ENCODE measurements around the gene RSAD2.

The RSAD2 gene, protein sequence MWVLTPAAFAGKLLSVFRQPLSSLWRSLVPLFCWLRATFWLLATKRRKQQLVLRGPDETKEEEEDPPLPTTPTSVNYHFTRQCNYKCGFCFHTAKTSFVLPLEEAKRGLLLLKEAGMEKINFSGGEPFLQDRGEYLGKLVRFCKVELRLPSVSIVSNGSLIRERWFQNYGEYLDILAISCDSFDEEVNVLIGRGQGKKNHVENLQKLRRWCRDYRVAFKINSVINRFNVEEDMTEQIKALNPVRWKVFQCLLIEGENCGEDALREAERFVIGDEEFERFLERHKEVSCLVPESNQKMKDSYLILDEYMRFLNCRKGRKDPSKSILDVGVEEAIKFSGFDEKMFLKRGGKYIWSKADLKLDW

DNA sequence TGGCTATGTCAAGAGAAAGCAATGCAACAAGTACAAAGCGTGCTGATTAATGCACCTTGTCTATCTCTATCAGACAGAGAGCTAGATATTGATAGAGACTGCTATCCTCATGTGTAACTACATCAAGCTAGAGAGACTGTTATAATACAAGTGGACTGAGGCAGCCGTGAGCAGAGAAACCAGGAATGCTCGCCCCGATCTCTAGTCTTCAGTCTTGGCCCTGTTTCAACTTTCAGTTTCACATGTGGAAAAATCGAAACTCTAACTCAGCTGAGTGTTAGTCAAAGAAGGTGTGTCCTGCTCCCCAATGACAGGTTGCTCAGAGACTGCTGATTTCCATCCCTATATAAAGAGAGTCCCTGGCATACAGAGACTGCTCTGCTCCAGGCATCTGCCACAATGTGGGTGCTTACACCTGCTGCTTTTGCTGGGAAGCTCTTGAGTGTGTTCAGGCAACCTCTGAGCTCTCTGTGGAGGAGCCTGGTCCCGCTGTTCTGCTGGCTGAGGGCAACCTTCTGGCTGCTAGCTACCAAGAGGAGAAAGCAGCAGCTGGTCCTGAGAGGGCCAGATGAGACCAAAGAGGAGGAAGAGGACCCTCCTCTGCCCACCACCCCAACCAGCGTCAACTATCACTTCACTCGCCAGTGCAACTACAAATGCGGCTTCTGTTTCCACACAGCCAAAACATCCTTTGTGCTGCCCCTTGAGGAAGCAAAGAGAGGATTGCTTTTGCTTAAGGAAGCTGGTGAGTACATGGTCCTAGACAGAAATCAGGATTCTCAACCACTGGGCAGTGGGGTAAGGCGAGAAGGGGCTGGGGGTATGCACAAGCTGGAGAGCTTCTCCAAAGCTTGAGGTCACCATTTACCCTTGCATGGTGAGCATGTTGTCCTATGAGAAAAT, at the start of gene RSAD2:
Gene RSAD2, plus strand, starts transcription at position 376 of the 903 bp plus-strand sequence. Its CDS starts 24 bp downstream, at position 400.
- TF ChIP-seq, protein P1, sequence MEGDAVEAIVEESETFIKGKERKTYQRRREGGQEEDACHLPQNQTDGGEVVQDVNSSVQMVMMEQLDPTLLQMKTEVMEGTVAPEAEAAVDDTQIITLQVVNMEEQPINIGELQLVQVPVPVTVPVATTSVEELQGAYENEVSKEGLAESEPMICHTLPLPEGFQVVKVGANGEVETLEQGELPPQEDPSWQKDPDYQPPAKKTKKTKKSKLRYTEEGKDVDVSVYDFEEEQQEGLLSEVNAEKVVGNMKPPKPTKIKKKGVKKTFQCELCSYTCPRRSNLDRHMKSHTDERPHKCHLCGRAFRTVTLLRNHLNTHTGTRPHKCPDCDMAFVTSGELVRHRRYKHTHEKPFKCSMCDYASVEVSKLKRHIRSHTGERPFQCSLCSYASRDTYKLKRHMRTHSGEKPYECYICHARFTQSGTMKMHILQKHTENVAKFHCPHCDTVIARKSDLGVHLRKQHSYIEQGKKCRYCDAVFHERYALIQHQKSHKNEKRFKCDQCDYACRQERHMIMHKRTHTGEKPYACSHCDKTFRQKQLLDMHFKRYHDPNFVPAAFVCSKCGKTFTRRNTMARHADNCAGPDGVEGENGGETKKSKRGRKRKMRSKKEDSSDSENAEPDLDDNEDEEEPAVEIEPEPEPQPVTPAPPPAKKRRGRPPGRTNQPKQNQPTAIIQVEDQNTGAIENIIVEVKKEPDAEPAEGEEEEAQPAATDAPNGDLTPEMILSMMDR (IDR thresholded peaks at IDR 0.05): no peak

DNA sequence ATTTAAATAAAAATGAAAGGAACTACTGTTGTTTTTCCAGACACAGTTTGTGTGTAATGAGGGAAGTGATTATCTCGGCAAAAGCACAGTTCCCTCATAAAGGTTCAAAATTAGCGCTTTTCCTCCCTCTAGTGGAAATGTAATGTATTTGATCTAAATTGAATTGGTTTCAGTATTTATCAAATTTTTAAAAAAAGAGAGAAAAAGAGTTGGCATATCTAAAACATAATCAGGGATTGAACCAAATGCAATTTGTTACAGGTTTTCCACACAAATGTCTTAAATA, 49.3 kb upstream of the RSAD2 start:
- TF ChIP-seq, protein P1 (IDR thresholded peaks at IDR 0.05): peak; percentile 46; the same call in 1 of the 2 replicates

DNA sequence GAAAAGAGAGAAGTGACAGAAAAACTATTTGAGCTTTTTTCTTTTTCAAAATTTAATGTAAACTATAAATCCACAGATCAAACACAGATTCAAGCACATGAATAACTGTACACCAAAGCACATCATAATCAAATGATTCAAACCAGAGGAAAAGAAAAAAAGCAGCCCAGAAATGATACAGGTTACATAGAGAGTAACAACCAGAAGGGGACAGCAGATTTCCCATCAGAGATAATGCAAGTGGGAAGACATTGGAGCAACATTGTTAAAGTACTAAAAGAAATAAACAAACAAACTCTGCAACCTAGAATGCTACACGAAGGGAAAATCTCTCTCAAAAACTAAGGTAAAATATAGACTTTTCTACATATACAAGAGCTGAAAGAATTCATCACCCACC, 46.3 kb upstream of the RSAD2 start:
- TF ChIP-seq, protein P1 (IDR thresholded peaks at IDR 0.05): no peak

DNA sequence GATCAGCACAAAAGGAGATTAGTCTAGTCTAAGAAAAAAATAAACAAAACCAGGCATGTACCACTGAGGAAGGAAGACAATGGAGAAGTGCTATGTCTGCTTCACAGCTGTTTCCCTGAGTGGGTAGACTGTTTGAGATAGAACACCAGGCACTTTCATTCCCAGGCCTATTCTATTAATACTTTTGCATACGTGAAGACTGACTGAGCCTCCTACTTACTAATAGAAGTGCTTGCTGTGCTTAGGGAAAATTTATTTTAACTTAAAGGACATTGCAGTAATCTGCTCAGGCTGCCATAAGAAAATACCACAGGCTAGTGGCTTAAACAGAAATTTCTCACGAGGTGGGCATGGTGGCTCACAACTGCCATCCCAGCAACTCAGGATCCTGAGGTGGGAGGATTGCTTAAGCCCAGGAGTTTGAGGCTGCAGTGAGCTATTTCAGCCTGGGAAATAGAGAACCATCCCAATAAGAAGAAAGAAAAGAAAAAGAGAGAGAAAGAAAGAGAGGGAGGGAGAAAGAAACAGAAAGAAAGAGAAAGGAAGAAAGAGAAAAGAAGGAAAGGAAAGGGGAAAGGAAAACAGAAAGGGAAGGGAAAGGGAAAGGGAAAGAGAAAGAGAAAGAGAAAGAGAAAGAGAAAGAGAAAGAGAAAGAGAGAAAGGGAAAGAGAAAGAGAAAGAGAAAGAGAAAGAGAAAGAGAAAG, 44.8 kb upstream of the RSAD2 start:
- TF ChIP-seq, protein P1 (IDR thresholded peaks at IDR 0.05): no peak

DNA sequence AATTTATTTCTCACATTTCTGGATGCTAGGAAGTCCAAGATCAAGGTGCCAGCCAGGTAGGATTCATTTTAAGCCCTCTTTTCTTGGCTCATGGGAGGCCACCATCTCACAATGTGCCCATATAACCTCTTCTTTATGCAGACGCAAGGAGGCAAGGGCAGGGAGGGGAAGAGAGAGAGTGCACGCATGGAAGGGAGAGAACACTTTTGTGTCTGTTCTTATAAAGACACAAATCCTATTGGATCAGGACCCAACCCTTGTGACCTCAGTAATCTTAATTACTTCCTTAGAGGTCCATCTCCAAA, 44.3 kb upstream of the RSAD2 start:
- TF ChIP-seq, protein P1 (IDR thresholded peaks at IDR 0.05): no peak

DNA sequence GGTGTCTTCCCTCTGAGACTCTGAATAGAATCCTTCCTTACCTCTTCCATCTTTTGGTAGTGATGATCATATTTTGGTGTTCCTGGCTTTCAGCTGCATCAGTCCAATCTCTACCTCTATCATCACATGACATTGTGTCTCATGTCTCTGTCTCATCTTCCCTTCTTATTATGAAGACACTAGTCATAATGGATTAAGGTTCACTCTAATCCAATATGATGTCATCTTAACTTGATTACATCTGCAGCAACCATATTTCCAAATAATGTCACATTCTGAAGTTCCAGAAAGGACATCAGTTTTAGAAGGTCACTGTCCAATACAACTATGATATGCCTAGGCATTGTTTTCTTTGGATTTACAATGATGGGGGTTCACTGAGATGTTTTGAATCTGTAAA, 43.4 kb upstream of the RSAD2 start:
- TF ChIP-seq, protein P1 (IDR thresholded peaks at IDR 0.05): no peak

DNA sequence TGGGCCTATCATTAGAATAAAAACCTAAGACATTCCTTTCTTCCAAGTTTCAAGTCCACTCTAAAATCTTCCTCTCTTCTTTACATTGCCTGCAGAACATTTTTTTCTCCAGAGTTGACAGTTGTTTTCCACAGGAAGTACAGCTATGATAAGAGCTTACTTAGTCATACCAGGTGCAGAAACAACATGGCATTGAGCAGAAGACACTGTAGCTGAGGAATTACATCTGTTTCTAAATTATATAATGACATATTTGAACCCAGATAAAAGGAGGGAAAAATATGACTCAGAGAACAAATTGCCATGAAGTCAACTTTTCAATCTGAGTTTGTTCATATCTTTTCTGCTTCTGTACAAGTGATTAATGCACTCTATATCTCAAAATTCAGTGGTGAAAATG, 42.1 kb upstream of the RSAD2 start:
- TF ChIP-seq, protein P1 (IDR thresholded peaks at IDR 0.05): no peak
